Measurements from ENCODE around the gene TPP1.

The TPP1 gene

GRCh38 chr11:6646918-6647679 is 27.9 kb upstream of the TPP1 start:
- no peak for DNase-seq

- DNase-seq, result no peak
Measured at GRCh38 chr11:6646576-6646917, 27.3 kb upstream of the TPP1 start.

GRCh38 chr11:6646071-6646470 is 26.8 kb upstream of the TPP1 start:
- no peak for DNase-seq

- DNase-seq, result no peak
Measured at GRCh38 chr11:6642957-6643356, 23.7 kb upstream of the TPP1 start.

GRCh38 chr11:6640985-6641701 is 21.9 kb upstream of the TPP1 start:
- no peak for DNase-seq

- DNase-seq, result no peak
Measured at GRCh38 chr11:6640036-6640984, 21.1 kb upstream of the TPP1 start.

- no peak for DNase-seq
Measured at GRCh38 chr11:6638429-6638828, 19.2 kb upstream of the TPP1 start.

GRCh38 chr11:6637871-6638270 is 18.6 kb upstream of the TPP1 start:
- DNase-seq, result no peak

GRCh38 chr11:6636480-6636879 is 17.3 kb upstream of the TPP1 start:
- DNase-seq, result no peak

GRCh38 chr11:6635082-6635932 is 16.1 kb upstream of the TPP1 start:
- DNase-seq, result no peak

- no peak for DNase-seq
Measured at GRCh38 chr11:6634534-6634933, 15.3 kb upstream of the TPP1 start.

GRCh38 chr11:6633422-6634408 is 14.5 kb upstream of the TPP1 start:
- no peak for DNase-seq

GRCh38 chr11:6632116-6633073 is 13.2 kb upstream of the TPP1 start:
- no peak for DNase-seq

- no peak for DNase-seq
Measured at GRCh38 chr11:6631361-6631890, 12.2 kb upstream of the TPP1 start.

GRCh38 chr11:6630632-6631291 is 11.5 kb upstream of the TPP1 start:
- no peak for DNase-seq

- no peak for DNase-seq
Measured at GRCh38 chr11:6629892-6630631, 10.8 kb upstream of the TPP1 start.

GRCh38 chr11:6629573-6629891 is 10.3 kb upstream of the TPP1 start:
- no peak for DNase-seq

GRCh38 chr11:6628526-6628925 is 9.3 kb upstream of the TPP1 start:
- no peak for DNase-seq

Measured in NCI-H187 treated with DMSO at 0.1 percent for 48 hours (cell line).